ENCODE results near the gene MLLT3.

MLLT3 gene

DNA sequence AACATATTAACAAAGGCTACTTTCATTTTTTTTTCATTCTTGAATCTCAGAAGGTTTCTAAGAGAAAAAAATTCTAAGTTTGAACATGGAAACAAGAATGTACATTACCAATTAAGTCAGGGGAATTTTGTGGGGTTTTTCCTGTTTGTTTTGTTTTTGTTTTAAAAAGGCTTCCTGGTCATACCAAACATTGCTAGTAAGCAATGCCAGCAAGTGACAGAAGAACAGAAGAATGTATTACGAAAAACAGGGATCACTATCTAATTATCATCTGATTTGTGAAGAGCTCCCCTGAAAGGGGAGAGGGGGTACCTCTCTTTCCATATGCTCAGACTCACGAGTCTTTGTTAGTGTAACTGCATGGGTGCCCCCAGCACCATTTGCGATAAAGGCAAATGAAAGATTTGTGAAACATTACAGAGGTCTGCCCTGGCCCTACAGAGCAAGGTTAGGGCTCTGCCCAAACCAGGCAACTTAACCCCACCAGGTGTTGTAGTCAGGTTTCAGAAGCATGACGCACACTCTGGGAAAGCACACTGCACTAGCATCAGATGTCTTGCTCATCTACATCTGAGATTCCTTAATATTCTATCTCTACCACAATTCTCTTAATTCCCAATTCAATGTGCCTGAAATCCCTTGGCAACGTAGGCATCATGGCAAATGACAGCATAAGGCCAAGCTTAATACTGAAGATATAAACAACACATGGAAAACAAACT is 268.2 kb downstream of the MLLT3 start:
- H3K79me2 ChIP-seq (ENCODE audit: insufficient read depth, low read length), result no peaks in the 10 kb centered on the region
- no peak overlapping the region for H3K4me3 ChIP-seq (ENCODE audit: low read length, poor library complexity, severe bottlenecking)
- peaks cover 20% of the 10 kb centered on the region for H3K4me1 ChIP-seq (ENCODE audit: insufficient read depth, low read length, poor library complexity, severe bottlenecking)
- no peaks in the 10 kb centered on the region for H3K27me3 ChIP-seq (ENCODE audit: insufficient read depth, low read length, poor library complexity, severe bottlenecking)
- no peak overlapping the region for H3K9ac ChIP-seq (ENCODE audit: low read depth, low read length, poor library complexity, severe bottlenecking)
- no peak overlapping the region for H3K4me2 ChIP-seq (ENCODE audit: low read depth, low read length, poor library complexity, severe bottlenecking)
- no peaks in the 10 kb centered on the region for H3F3A ChIP-seq (ENCODE audit: low read depth)
- H3K36me3 ChIP-seq (ENCODE audit: insufficient read depth, low read length), result peaks cover 31% of the 10 kb centered on the region; the same call in 1 of the 2 replicates
- no peak for TF ChIP-seq EZH2phosphoT487 (IDR thresholded peaks at IDR 0.05; ENCODE audit: borderline replicate concordance)
- TF ChIP-seq, protein P1, sequence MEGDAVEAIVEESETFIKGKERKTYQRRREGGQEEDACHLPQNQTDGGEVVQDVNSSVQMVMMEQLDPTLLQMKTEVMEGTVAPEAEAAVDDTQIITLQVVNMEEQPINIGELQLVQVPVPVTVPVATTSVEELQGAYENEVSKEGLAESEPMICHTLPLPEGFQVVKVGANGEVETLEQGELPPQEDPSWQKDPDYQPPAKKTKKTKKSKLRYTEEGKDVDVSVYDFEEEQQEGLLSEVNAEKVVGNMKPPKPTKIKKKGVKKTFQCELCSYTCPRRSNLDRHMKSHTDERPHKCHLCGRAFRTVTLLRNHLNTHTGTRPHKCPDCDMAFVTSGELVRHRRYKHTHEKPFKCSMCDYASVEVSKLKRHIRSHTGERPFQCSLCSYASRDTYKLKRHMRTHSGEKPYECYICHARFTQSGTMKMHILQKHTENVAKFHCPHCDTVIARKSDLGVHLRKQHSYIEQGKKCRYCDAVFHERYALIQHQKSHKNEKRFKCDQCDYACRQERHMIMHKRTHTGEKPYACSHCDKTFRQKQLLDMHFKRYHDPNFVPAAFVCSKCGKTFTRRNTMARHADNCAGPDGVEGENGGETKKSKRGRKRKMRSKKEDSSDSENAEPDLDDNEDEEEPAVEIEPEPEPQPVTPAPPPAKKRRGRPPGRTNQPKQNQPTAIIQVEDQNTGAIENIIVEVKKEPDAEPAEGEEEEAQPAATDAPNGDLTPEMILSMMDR (conservative IDR thresholded peaks at IDR 0.05; ENCODE audit: low read length), result no peak
- no peaks in the 10 kb centered on the region for H4K20me1 ChIP-seq (ENCODE audit: insufficient read depth, low read length, poor library complexity, severe bottlenecking)
- H3K9me3 ChIP-seq (ENCODE audit: insufficient read depth, low read depth, low read length), result no peaks in the 10 kb centered on the region
- H3K9me2 ChIP-seq (replicated peaks; ENCODE audit: low read depth, low read length), result no peaks in the 10 kb centered on the region
- no peak overlapping the region for H2AFZ ChIP-seq (ENCODE audit: low read length)

DNA sequence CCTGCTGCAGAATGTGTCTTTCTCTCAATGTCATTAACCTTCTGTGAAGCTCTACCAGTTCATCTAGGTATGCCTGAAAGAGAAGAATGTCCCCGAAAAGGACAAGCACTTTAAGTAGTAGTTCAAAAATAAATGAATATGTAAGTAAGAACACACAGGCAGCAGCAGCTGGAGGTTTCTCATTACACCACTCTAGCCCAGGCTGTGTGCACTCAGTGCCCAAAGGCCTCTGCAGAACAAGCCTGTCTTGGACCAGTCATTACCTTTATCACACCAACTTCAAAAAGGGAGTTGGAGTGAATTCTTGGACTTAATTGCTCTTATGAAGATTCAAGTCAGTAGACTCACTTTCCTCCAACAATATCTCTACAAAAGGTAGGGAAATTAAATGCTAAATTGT is 268.8 kb downstream of the MLLT3 start:
- Histone ChIP-seq H3K9ac (ENCODE audit: low read depth, low read length, poor library complexity, severe bottlenecking) (no peak overlapping the region), H4K20me1 (ENCODE audit: insufficient read depth, low read length, poor library complexity, severe bottlenecking) (no peaks in the 10 kb centered on the region), H3K9me3 (ENCODE audit: insufficient read depth, low read depth, low read length) (no peaks in the 10 kb centered on the region), H3K36me3 (ENCODE audit: insufficient read depth, low read length) (peaks cover 36% of the 10 kb centered on the region; the same call in 1 of the 2 replicates), H2AFZ (ENCODE audit: low read length) (no peak overlapping the region), H3K79me2 (ENCODE audit: insufficient read depth, low read length) (no peaks in the 10 kb centered on the region), H3F3A (ENCODE audit: low read depth) (no peaks in the 10 kb centered on the region), H3K27me3 (ENCODE audit: insufficient read depth, low read length, poor library complexity, severe bottlenecking) (no peaks in the 10 kb centered on the region), H3K9me2 (replicated peaks; ENCODE audit: low read depth, low read length) (no peaks in the 10 kb centered on the region), H3K4me2 (ENCODE audit: low read depth, low read length, poor library complexity, severe bottlenecking) (no peak overlapping the region), H3K4me3 (ENCODE audit: low read length, poor library complexity, severe bottlenecking) (no peak overlapping the region), H3K4me1 (ENCODE audit: insufficient read depth, low read length, poor library complexity, severe bottlenecking) (peaks cover 20% of the 10 kb centered on the region)
- TF ChIP-seq EZH2phosphoT487 (IDR thresholded peaks at IDR 0.05; ENCODE audit: borderline replicate concordance), result no peak
- TF ChIP-seq, protein P1 (conservative IDR thresholded peaks at IDR 0.05; ENCODE audit: low read length), result no peak

DNA sequence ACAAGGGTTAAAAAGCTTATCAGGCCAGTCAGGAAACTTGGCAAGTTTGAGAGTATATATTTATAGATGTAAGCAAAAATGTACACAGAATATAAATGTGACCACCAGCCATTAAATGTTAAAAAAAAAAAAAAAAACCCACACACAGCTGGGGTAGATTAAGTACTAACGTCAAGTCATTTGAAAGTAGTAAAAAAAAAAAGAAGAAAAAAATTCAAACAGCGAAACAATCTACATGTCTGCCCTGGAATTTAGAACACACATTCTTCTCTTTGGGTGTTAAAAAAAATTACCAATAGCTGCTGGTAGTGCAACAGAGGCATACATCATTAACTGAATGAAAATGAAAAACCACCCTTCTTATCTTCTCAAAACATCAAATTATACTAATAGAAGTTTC is 269.7 kb downstream of the MLLT3 start:
- peak overlapping the region; percentile 0 for H3K9ac ChIP-seq (ENCODE audit: low read depth, low read length, poor library complexity, severe bottlenecking)
- no peaks in the 10 kb centered on the region for H3K9me3 ChIP-seq (ENCODE audit: insufficient read depth, low read depth, low read length)
- H3K36me3 ChIP-seq (ENCODE audit: insufficient read depth, low read length), result peaks cover 42% of the 10 kb centered on the region; the same call in 1 of the 2 replicates
- peaks cover 20% of the 10 kb centered on the region for H3K4me1 ChIP-seq (ENCODE audit: insufficient read depth, low read length, poor library complexity, severe bottlenecking)
- peak overlapping the region; percentile 36 for H3K4me2 ChIP-seq (ENCODE audit: low read depth, low read length, poor library complexity, severe bottlenecking)
- H4K20me1 ChIP-seq (ENCODE audit: insufficient read depth, low read length, poor library complexity, severe bottlenecking), result no peaks in the 10 kb centered on the region
- H3F3A ChIP-seq (ENCODE audit: low read depth), result no peaks in the 10 kb centered on the region
- H3K27me3 ChIP-seq (ENCODE audit: insufficient read depth, low read length, poor library complexity, severe bottlenecking), result no peaks in the 10 kb centered on the region
- H2AFZ ChIP-seq (ENCODE audit: low read length), result no peak overlapping the region
- no peak for TF ChIP-seq EZH2phosphoT487 (IDR thresholded peaks at IDR 0.05; ENCODE audit: borderline replicate concordance)
- TF ChIP-seq, protein P1 (conservative IDR thresholded peaks at IDR 0.05; ENCODE audit: low read length), result no peak
- no peaks in the 10 kb centered on the region for H3K79me2 ChIP-seq (ENCODE audit: insufficient read depth, low read length)
- H3K4me3 ChIP-seq (ENCODE audit: low read length, poor library complexity, severe bottlenecking), result no peak overlapping the region
- H3K9me2 ChIP-seq (replicated peaks; ENCODE audit: low read depth, low read length), result no peaks in the 10 kb centered on the region

All from Loucy (cell line).